GM19455 (cell line): ENCODE results near the gene TBC1D5.

ENCODE experiments used
- ATAC-seq: cut with Tn5 transposase; IDR thresholded peaks from one replicate; pipeline ENCODE4 v1.9.1; 2021; ENCODE audit not compliant: unreplicated experiment

Gene TBC1D5

GRCh38 chr3:17602126-17602525 lies 140.3 kb downstream of the TBC1D5 start:
- ATAC-seq, result no peak

- no peak for ATAC-seq
These were observed 149.5 kb downstream of the TBC1D5 start for GRCh38 chr3:17592956-17593355.

- no peak for ATAC-seq
These were observed 152.0 kb downstream of the TBC1D5 start for GRCh38 chr3:17590465-17590864.

DNA sequence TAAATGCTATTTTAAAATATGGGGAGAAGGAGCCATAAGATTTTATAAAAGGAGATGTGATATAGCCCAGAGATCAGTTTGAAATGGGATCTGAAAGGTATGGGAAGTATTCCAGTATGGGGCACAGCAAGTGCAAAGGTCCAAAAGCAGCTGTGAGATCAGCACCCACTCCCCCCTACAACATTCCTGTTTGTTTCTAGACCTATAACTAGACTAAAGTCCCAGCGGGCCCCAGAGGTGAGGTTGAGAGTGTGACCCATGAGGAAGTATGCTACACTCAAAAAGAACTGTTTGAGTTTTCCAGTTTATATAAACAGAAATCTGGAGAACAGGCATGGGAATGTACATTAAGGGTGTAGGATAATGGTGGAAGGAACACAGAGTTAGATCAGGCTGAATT lies 152.5 kb downstream of the TBC1D5 start:
- no peak for ATAC-seq

DNA sequence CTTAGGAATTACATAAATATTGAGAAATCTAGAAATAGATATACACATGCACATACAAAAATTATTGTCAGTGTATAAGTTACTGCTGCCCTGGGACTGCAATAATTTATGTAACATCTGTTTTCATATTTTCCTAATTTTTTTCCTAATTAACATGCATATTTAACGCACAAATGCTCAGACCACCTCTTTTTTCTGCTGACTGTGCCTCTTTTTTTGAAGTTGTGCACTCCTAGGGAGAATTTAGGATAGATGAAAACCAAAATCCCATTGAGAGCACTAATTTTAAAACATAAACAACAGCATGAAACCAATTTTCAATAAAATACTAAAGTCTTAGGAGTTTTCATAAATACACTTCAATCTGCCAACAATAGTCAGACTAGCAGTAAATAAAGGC lies 154.0 kb downstream of the TBC1D5 start:
- no peak for ATAC-seq

DNA sequence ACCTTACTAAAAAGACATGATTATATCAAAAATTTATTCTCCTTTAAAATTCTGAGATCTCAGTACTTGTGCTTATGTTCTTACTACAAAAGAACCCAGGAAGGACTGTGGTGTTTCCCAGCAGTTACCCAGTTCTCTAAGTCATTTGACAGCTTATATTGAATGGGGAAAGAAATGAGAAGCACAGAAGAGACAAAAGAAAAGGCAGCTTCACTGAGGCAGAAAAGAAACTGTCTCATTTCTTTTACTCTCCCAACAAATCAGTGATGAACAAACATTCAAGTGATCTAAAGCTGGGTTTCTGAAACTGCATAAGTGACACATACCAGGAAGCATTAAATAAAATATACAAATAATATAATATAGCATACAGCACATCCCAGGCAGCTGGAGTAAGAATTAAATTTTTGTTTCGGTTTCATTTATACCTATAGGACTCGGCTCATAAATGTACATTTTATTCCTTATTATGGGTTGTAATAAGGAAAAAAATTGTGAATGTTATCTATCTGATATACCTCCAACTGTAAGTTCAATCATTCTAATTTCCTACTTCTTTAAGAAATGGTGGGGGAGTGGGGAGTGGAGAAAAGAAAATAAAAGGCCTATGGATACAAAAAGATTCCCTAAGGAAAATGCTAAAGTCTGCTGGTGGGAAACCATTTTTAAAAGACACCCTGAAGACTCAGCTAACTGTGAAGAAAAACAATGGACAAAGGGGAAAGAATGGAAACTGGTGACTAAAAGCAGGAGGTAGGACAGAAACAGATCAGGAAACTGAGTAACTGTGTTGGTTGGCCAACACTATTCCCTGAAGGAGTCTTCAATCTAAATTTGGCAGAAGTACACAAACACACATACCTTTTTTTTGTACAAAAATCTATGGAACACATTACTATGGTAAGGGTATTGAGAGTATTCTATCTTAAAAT lies 156.8 kb downstream of the TBC1D5 start:
- no peak for ATAC-seq

DNA sequence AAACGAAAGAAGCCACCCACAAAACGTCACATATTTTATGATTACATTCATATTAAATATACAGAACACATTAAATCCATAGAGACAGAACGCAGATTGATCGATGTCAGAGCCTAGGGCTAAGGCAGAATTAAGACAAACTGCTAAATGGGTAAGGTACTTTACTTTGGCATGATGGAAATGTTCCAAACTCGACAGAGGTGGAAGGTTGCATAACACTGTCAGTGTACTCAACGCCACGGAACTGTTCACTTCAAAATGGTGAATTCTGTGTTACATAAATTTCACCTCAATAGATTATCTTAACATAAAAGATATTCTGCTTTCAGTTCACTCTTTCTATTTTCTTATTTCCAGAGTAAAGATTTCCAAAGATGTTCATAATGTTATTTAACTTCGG lies 158.4 kb downstream of the TBC1D5 start:
- ATAC-seq, result no peak

- no peak for ATAC-seq
These were observed 158.9 kb downstream of the TBC1D5 start for GRCh38 chr3:17583530-17583929.

DNA sequence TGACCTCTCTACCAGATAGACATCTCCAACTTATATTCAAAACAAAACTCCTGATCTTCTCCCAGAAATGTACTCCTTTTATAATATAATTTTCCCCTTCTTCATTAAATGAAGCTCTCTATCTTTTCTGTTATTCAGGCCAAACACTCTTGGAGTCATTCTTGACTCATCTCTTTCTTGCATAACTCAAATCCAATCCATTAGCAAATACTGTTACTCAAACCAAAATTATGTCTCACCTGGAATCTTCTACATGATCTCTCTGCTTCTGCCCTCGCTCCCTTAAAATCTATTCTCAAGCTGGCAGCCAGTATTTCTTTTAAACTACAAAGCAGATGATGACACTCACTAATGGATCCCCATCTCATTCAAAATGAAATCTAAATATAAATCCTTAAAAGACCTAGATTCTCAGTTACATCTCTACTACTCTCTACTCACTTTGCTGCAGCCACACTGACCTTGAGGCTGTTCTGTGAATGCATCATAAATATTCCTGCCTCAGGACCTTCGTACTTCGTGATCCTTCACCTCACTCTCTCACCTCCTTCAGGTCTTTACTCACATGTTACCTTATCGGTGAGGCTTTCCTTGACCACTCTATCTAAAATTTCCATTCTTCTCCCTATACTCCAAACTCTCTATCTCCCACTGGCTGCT lies 160.9 kb downstream of the TBC1D5 start:
- no peak for ATAC-seq

DNA sequence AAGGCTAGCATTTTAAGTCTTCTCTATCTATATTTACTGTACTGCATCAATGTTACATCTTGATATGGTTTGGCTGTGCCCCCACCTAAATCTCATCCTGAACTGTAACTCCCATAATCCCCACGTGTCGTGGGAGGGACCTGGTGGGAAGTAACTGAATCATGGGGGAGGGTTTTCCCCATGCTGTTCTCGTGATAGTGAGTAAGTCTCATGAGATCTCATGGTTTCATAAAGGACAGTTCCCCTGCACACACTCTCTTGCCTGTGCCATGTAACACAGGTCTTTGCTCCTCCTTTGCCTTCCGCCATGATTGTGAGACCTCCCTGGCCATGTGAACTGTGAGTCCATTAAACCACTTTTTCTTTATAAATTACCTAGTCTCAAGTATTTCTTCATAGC lies 161.5 kb downstream of the TBC1D5 start:
- ATAC-seq, result no peak

DNA sequence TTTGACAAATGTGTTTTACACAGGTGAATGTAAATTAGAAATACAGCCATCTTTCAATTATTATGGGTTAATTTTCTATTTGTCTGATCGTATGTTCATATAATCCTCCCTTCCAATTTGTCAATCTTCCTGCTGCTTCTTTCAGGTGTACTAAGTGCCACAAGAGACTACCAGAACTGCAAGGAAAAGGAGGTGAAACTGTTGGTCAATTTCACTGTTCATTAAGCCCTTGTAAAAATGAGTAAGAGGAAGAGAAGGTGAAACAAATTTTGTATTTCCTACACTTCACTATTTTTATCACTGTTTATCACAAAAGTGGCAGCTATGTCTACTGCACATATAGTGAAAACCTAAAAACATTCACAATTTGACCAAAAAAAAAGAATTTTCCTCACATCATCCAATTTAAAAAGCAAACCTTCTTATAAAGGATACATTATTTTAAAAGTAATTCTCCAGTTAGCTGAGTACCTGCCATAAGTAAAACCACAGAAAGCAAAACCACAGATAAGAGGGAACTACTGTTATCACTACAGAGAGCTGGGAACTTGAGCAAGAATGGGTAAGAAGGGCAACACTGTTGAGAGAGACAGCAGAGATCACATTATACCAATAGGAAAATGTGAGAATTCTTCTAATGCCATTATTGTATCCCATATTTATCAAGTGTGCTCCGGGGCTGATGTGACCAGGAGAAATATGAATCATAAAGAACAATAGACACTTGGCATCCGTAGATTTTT lies 163.0 kb downstream of the TBC1D5 start:
- ATAC-seq, result peak; percentile 96

- no peak for ATAC-seq
These were observed 164.5 kb downstream of the TBC1D5 start for GRCh38 chr3:17577796-17578520.

DNA sequence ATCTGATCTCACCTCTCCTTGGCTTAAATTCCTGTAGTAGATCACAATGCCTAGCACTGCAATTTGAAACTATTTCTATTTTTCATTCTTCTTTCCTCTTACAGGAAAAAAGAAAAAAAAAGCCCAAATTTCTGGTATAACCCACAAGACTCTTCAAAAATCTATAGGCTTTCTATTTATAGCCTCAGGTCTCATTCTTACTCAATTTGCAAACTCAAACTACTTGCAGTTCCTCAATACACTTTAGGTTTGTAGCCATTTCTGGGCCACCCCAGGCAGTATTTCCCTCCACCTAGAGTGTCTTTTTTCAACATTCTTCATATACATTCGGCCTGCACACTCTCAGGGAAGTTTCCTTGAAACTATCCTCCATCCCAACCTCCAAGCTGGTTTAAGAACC lies 169.0 kb downstream of the TBC1D5 start:
- peak; percentile 91 for ATAC-seq

GRCh38 chr3:17571686-17572085 lies 170.7 kb downstream of the TBC1D5 start:
- ATAC-seq, result no peak

GRCh38 chr3:17562845-17563244 lies 179.6 kb downstream of the TBC1D5 start:
- ATAC-seq, result no peak

DNA sequence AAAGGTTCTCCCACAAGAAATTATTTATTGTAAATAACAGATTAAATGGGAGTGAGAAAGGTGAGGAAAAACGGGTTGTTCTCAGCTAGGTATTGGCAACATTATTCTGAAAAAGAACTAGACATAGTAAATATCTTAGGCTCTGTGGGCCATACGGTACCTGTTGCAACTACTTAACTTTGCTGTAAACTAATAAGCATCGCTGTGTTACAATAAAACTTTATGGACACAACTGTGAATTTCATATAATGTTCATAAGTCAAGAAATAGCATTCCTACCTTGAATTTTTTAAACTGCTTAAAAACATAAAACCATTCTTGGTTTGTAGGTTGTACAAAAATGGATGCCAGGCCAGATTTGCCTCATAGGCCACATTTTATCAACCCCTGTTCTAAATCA lies 183.9 kb downstream of the TBC1D5 start:
- no peak for ATAC-seq

GRCh38 chr3:17557749-17558463 lies 184.5 kb downstream of the TBC1D5 start:
- ATAC-seq, result no peak

DNA sequence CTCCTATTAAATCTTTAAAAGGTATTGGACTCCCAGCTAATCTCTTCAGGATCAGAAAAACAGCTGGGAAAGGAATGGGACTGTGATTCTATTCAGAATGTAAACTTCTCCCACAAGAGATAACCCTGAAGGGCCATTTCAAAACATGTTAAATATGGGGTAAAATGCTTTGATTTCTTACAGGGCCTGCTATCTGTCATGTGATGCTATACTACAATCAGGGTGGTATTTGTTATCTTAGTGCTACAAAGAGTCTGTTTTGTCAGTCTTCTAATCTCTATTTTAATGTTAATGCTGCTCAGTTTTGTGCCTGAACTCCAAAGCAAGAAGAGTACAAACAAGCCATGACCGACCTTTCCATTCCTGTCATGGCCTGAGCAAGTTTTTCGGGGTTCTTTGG lies 186.9 kb downstream of the TBC1D5 start:
- ATAC-seq, result no peak

- ATAC-seq, result no peak
These were observed 188.4 kb downstream of the TBC1D5 start for GRCh38 chr3:17554078-17554477.

DNA sequence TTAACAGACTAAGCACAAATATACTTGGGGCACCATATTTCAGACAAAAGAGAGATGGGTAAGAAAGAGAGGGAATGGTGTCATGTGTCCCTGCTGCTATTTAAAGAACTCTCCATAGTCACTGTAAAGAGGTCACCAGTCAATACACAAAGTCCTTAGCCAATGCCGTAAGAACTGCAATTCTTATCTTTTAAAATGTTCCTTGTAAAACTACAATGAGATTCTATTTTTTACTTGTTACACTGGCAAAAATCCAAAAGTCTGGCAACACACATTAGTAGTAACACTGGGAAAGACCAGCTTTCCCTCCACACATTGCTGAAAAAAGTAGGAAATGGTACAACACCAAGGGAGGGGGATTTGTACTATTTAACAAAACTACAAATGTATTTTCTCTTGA lies 189.4 kb downstream of the TBC1D5 start:
- no peak for ATAC-seq
